Activated T-helper 1 cell treated with anti-CD3 and anti-CD28 coated beads, Interleukin-12 subunit alpha, Interleukin-12 subunit beta, Interleukin-2, Interleukin-4 antibody, amounts not matched to agents 30 ng/mL and 10 ng/mL and 1 ng/mL, durations not matched to agents 14 hours and 24 hours and 36 hours (primary cell): Measurements from ENCODE around the gene OR4X1. TPM values are rescaled to one million over a fixed set of nuclear protein-coding genes. Genes with fewer than 3 reads are reported as not detected.
"Not testable (repeated sequence)": the region's sequence is repeated elsewhere in the genome, so short reads cannot be mapped to it uniquely, and the experiment has no call there.

Source experiments
- DNase-seq: peaks from one replicate; pipeline ENCODE4 v3.0.0; 2021; ENCODE audit warnings: low spot score
- H3K27ac Mint-ChIP-seq: one replicate; pipeline ENCODE4 v1.8.0; 2021; ENCODE audit warnings: mild to moderate bottlenecking, mixed read lengths
- H3K27me3 Mint-ChIP-seq: one replicate; pipeline ENCODE4 v1.8.0; 2022; ENCODE audit warnings: mild to moderate bottlenecking, moderate library complexity, mixed read lengths; ENCODE audit not compliant: insufficient read depth
- H3K36me3 Mint-ChIP-seq: one replicate; pipeline ENCODE4 v1.8.0; 2021; ENCODE audit warnings: low read depth, mixed read lengths
- H3K4me1 Mint-ChIP-seq: one replicate; pipeline ENCODE4 v1.8.0; 2021; ENCODE audit warnings: low read depth, mixed read lengths
- H3K4me3 Mint-ChIP-seq: one replicate; pipeline ENCODE4 v1.8.0; 2021; ENCODE audit warnings: mild to moderate bottlenecking, moderate library complexity, mixed read lengths
- H3K9me3 Mint-ChIP-seq: one replicate; pipeline ENCODE4 v1.8.0; 2021; ENCODE audit warnings: mixed read lengths
- intact Hi-C: fragments of 100-400 bp; cut with micrococcal nuclease; formaldehyde crosslinking; loops from one replicate; pipeline ENCODE4 v1.15.1; 2024
- total RNA-seq: library from RNA; stranded (reverse); gene quantifications from 2 replicates; pipeline ENCODE4 v1.2.3, GENCODE V29; 2022

The OR4X1 gene
- total RNA-seq, 1 donor from 2014 or later = not detected

GRCh38 chr11:48313590-48313989, 49.9 kb downstream of the OR4X1 start:
- DNase-seq, intact Hi-C loops, H3K27me3 Mint-ChIP-seq, H3K4me3 Mint-ChIP-seq, H3K4me1 Mint-ChIP-seq, H3K27ac Mint-ChIP-seq, H3K36me3 Mint-ChIP-seq: not testable (repeated sequence)
- H3K9me3 Mint-ChIP-seq = peaks cover 12% of the 10 kb centered on the region

Other genes starting within 250 kb of the OR4X1 start
- gene OR4B1, start 47.1 kb upstream of the OR4X1 start, total RNA-seq = not detected in 2 replicates
- gene OR4X2, start 18.8 kb upstream of the OR4X1 start, total RNA-seq = not detected in 2 replicates
- not detected in 2 replicates for gene OR4S1, start 42.4 kb downstream of the OR4X1 start, total RNA-seq
- not detected in 2 replicates for gene OR4C3, start 61.1 kb downstream of the OR4X1 start, total RNA-seq
- gene OR4C5, start 102.6 kb downstream of the OR4X1 start, total RNA-seq = not detected in 2 replicates
- not detected in 2 replicates for gene OR4A47, start 224.9 kb downstream of the OR4X1 start, total RNA-seq